GM12878 (cell line): ENCODE data around the gene TNKS2. TPM values are rescaled to one million over a fixed set of nuclear protein-coding genes. Genes with fewer than 3 reads are reported as not detected.

Source experiments
- ATAC-seq: fragments of 200-7000 bp; cut with Tn5 transposase; 3 replicates; pipeline ENCODE4 v1.9.1; 2020; ENCODE audit warnings: mild to moderate bottlenecking, moderate library complexity
- BruUV-seq: library from RNA; stranded (reverse); fragments of 400-500 nt; replicated peaks from 2 replicates; lab custom pipeline; 2021; lab: Mats Ljungman, UMichigan
- CTCF ChIA-PET: fragments of 300-600 bp; sonication (Branson Sonifier 250); formaldehyde crosslinking; extraction: SDS; loops from one replicate; lab custom pipeline; 2021; ENCODE audit warnings: inconsistent platforms; lab: Yijun Ruan, JAX
- POLR2A ChIA-PET: fragments of 350-600 bp; formaldehyde crosslinking; extraction: SDS; loops from one replicate; lab custom pipeline; 2021; ENCODE audit warnings: inconsistent platforms; lab: Charles Lee
- RAD21 ChIA-PET: fragments of 300-600 bp; sonication (Branson Sonifier 250); formaldehyde crosslinking; loops from one replicate; lab custom pipeline; 2023; ENCODE audit warnings: antibody characterized with exemption; ENCODE audit not compliant: unreplicated experiment; lab: Charles Lee
- SMC1A ChIA-PET: fragments of 300-600 bp; sonication (Branson Sonifier 250); formaldehyde crosslinking; loops from one replicate; lab custom pipeline; 2023; ENCODE audit not compliant: unreplicated experiment, uncharacterized antibody; lab: Charles Lee
- DNase-seq: peaks from one replicate; pipeline ENCODE4 v3.0.0-alpha.2; 2011; ENCODE audit warnings: low read depth, low spot score
- FAIRE-seq: peaks from 3 replicates; lab custom pipeline; 2011; peaks lifted over from hg19 to GRCh38; lab: Jason Lieb, UNC
- H2AFZ ChIP-seq: 2 replicates; pipeline ENCODE4 v1.6.0; 2011; ENCODE audit warnings: low read depth, low read length, control low read depth; ENCODE audit not compliant: control insufficient read depth
- H3K27ac ChIP-seq: 2 replicates; pipeline ENCODE4 v1.5.1; 2011; ENCODE audit warnings: control low read depth; ENCODE audit not compliant: control insufficient read depth, insufficient read depth
- H3K27me3 ChIP-seq, 2 experiments: replicated peaks in 1 of 2; 2 replicates each; pipeline versions ENCODE4 v1.6.0 to v1.6.1; 2011; ENCODE audit warnings: low read length in 1 of 2; ENCODE audit not compliant: control insufficient read depth in 2 of 2, insufficient read depth in 2 of 2
- H3K36me3 ChIP-seq, 2 experiments: 2 replicates each; pipeline ENCODE4 v1.5.1; 2011; ENCODE audit warnings: low read length in 1 of 2; ENCODE audit not compliant: control insufficient read depth in 2 of 2, insufficient read depth in 2 of 2
- H3K4me1 ChIP-seq: 2 replicates; pipeline ENCODE4 v1.6.1; 2011; ENCODE audit warnings: mild to moderate bottlenecking, low read length, moderate library complexity, mixed read lengths; ENCODE audit not compliant: control insufficient read depth, insufficient read depth
- H3K4me2 ChIP-seq: 2 replicates; pipeline ENCODE4 v1.6.0; 2011; ENCODE audit warnings: control low read depth; ENCODE audit not compliant: control insufficient read depth, insufficient read depth
- H3K4me3 ChIP-seq: fragments of 200-600 bp; sonication (generic); 2 replicates; pipeline ENCODE4 v1.5.1; 2016
- H3K79me2 ChIP-seq: 2 replicates; pipeline ENCODE4 v1.6.0; 2011; ENCODE audit warnings: low read length; ENCODE audit not compliant: control insufficient read depth, insufficient read depth
- H3K9ac ChIP-seq: 2 replicates; pipeline ENCODE4 v1.8.0; 2011; ENCODE audit warnings: low read length, control low read depth, mixed read lengths; ENCODE audit not compliant: control insufficient read depth, insufficient read depth
- H3K9me3 ChIP-seq: replicated peaks from 3 replicates; pipeline ENCODE4 v1.5.1; 2011; ENCODE audit warnings: mild to moderate bottlenecking, low read length; ENCODE audit not compliant: control insufficient read depth, insufficient read depth
- H4K20me1 ChIP-seq: 2 replicates; pipeline ENCODE4 v1.6.0; 2011; ENCODE audit not compliant: control insufficient read depth, insufficient read depth
- KLF5 ChIP-seq: fragments of 450-650 bp; IDR thresholded peaks from 2 replicates; pipeline ENCODE4 v1.6.1; 2014; ENCODE audit warnings: mild to moderate bottlenecking; ENCODE audit not compliant: partially characterized antibody
- MLLT1 ChIP-seq: fragments of 450-650 bp; IDR thresholded peaks from 2 replicates; pipeline ENCODE4 v1.6.1; 2016; ENCODE audit warnings: mild to moderate bottlenecking
- MTA3 ChIP-seq: IDR thresholded peaks from 2 replicates; pipeline ENCODE4 v1.6.1; 2012; ENCODE audit warnings: low read length, inconsistent platforms, borderline replicate concordance
- NFIC ChIP-seq: IDR thresholded peaks from 2 replicates; pipeline ENCODE4 v1.6.1; 2012; ENCODE audit warnings: low read depth, mild to moderate bottlenecking, inconsistent platforms, low read length, moderate library complexity
- POLR2A ChIP-seq: IDR thresholded peaks from 2 replicates; pipeline ENCODE4 v1.6.1; 2011; ENCODE audit warnings: low read depth, mild to moderate bottlenecking, low read length
- ZBED1 ChIP-seq: IDR thresholded peaks from 2 replicates; pipeline ENCODE4 v1.6.1; 2016; ENCODE audit warnings: borderline replicate concordance
- WGBS: methylation state at CpG from one replicate; pipeline ENCODE4 v1.1.6; 2016; ENCODE audit warnings: low lambda C conversion rate; ENCODE audit not compliant: insufficient replicate concordance, insufficient coverage; ENCODE audit errors: missing lambda C conversion rate; 5-methylcytosine and 5-hydroxymethylcytosine counted together
- in situ Hi-C: fragments of 300-500 bp; cut with MboI; formaldehyde crosslinking; loops from 9 replicates; pipeline ENCODE4 v1.14.3; 2018; ENCODE audit warnings: mixed read lengths
- intact Hi-C: fragments of 100-400 bp; cut with micrococcal nuclease; formaldehyde crosslinking; loops from one replicate; pipeline ENCODE4 v1.14.2; 2022; ENCODE audit not compliant: unreplicated experiment
- polyA plus RNA-seq, 11 experiments: library from polyadenylated mRNA; depleted of rRNA in 4 of 11; unstranded in 6 of 11; stranded (reverse) in 5 of 11; fragments of >200 nt; fragmentation: Nextera tagmentation in 4 of 11; fragmentation: Illumina TruSeq in 1 of 11; extraction: Ambion mirVana in 4 of 11; extraction: Trizol in 1 of 11; gene quantifications; 1 replicate in 1 of 11; 2 replicates in 10 of 11; pipeline versions ENCODE4 v1.2.1 to v1.2.3, GENCODE V29; 2011 to 2016; ENCODE audit warnings: inconsistent platforms in 2 of 11, missing spikeins in 2 of 11, low read depth in 1 of 11
- total RNA-seq, 4 experiments: library from RNA; depleted of rRNA in 3 of 4; stranded (reverse); fragments of >200 nt in 3 of 4; fragmentation: Illumina TruSeq in 1 of 4; extraction: Trizol in 1 of 4; gene quantifications; 2 replicates each; pipeline versions ENCODE4 v1.2.1 to v1.2.3, GENCODE V29; 2013 to 2021
- TF ChIP-seq, protein P1 (sequence below): IDR thresholded peaks from 2 replicates; pipeline ENCODE4 v1.6.1; 2012; ENCODE audit warnings: low read depth, low read length, improper control_type of control experiment

Gene TNKS2
- total and polyA plus RNA-seq, 10 of the 15 experiments (the other 5 are each of a cell fraction or from before 2014, with no cell fraction given) = 2.9 to 24.2 (median 6.9) TPM

GRCh38 chr10:91860885-91861284 is 62.7 kb downstream of the TNKS2 start:
- 67% methylated on average over 1 of the region's 1 CpG for WGBS
- Histone ChIP-seq H4K20me1 (no peaks in the 10 kb centered on the region), H3K9me3 (no peaks in the 10 kb centered on the region), H3K27ac (no peak overlapping the region), H3K27me3 (no peaks in the 10 kb centered on the region), H2AFZ (no peak overlapping the region), H3K4me2 (no peak overlapping the region), H3K36me3 (peaks cover 0 to 3% of the 10 kb centered on the region in 2 experiments; a peak in 2 of 4 replicates), H3K79me2 (no peaks in the 10 kb centered on the region), H3K4me3 (no peak overlapping the region), H3K4me1 (no peaks in the 10 kb centered on the region), H3K9ac (no peak overlapping the region)
- ChIA-PET RAD21 (no interaction called here), POLR2A (no interaction called here), SMC1A (no interaction called here), CTCF (no interaction called here)
- in situ Hi-C loops = no loop called here
- BruUV-seq = no TSS peak
- intact Hi-C loops = no loop called here
- ATAC-seq = no peak
- TF ChIP-seq MLLT1 (no peak), NFIC (no peak), POLR2A (no peak), ZBED1 (no peak), MTA3 (no peak), KLF5 (no peak)
- TF ChIP-seq, protein P1, sequence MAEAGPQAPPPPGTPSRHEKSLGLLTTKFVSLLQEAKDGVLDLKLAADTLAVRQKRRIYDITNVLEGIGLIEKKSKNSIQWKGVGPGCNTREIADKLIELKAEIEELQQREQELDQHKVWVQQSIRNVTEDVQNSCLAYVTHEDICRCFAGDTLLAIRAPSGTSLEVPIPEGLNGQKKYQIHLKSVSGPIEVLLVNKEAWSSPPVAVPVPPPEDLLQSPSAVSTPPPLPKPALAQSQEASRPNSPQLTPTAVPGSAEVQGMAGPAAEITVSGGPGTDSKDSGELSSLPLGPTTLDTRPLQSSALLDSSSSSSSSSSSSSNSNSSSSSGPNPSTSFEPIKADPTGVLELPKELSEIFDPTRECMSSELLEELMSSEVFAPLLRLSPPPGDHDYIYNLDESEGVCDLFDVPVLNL = no peak
- DNase-seq = no peak
- no peak for FAIRE-seq
